Superior temporal gyrus (tissue), 1 donor: Measurements from ENCODE around the gene ARHGAP28.
A peak's percentile ranks its signal among the peaks of the same experiment; 100 is the strongest.

ENCODE experiments used
- DNase-seq: peaks from one replicate; pipeline ENCODE4 v3.0.0-alpha.2; 2016; ENCODE audit errors: extremely low spot score

The ARHGAP28 gene

DNA sequence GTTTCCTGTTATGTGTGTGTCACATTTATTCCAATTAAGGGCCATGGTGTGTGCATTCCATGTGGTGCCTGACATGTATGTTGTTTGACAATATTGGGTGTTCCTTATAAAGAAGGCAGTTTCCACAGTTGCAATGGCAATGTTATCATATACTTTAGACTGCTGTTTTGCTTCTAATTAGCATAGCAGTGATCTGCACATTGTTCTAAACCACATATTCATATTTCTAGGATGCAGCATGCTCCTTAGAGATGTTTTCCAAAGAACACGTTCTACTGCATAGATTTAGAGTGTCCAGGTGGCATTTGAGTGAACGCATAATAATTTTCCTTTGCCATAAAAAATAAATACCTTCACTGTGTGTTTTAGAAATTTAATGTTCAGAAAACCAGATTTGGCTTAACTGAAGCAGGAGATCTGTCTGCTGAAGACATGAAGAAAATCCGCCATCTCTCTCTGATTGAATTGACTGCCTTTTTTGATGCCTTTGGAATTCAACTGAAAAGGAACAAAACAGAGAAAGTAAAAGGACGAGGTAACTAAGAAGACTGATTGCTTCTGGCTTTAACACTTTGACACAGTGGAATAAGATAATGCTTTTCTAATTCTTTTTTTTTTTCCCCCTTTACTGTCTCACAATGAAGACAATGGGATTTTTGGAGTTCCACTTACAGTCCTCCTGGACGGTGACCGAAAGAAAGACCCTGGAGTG is 143.7 kb downstream of the ARHGAP28 start:
- no peak for DNase-seq

DNA sequence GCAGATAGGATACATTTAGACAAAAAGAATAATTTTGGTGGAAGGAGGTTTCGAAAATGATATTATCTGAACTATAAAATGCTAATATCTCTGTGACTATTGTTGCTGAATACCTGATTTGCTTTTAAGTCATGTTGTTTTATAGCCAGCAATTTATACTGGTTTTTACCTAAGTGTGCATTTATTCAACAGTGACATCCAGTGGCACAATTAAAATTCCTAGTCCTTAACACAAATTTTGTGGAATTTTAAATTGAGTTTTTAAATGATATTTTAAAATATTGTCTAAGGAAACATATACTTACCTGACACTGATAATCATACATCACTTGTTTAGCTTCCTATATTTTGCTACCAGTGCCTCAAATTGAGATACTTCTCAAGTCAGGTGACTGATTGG is 144.8 kb downstream of the ARHGAP28 start:
- DNase-seq = no peak

DNA sequence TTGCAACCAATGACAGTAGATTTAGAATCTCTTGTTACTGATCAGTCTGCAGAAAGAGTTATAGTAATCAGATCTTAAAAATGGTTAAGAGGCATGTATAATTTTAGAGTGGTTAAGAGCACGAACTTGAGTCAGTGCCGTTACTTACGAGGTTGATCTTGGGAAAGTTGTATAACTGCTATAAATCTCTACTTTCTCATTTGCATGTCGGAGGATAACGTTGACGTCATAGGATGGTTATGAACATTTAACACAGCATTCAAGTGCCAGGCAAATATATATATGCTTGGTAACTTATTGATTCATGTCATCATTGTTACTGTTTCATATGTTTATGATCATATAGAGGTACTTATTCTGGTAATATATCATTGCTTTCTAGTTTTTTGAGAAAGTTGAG is 146.2 kb downstream of the ARHGAP28 start:
- no peak for DNase-seq

DNA sequence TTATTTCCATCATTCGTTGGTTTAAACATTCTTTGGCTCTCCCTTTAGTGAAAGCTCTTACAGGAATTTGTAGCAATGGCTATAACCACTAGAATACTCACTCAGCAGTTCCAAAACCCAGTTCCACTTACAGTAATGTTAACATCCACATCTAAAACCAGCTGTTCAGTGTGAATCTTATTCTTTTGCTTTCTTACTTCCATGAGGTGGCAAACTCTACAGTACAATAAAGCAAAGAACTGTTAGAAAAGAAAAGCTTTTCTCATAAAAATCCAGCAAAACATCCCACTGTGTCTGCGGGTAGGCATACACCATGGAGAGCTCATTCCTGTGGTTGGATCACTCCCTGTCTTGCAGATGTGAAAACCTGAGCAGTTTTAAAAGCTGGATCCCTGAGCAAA is 147.1 kb downstream of the ARHGAP28 start:
- no peak for DNase-seq

DNA sequence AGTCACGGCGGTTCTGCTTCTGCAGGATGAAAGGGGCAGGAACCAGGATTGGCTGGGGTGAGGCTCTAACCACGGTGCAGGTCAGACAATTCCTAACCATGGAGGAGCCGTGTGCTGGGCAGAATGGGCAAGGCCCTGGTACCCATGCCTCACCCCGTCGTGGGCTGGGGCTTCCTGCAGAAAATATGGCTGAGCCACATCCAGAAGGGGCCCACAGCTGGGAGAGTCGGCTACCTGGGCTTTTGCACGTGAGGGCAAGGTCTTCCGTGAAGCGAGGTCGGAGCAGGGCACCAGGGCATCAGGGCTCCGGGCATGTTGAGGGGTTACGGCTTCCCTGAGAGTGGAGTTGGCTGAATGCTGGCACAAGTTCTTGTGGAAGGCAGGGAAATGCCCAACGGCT is 147.8 kb downstream of the ARHGAP28 start:
- DNase-seq = no peak

DNA sequence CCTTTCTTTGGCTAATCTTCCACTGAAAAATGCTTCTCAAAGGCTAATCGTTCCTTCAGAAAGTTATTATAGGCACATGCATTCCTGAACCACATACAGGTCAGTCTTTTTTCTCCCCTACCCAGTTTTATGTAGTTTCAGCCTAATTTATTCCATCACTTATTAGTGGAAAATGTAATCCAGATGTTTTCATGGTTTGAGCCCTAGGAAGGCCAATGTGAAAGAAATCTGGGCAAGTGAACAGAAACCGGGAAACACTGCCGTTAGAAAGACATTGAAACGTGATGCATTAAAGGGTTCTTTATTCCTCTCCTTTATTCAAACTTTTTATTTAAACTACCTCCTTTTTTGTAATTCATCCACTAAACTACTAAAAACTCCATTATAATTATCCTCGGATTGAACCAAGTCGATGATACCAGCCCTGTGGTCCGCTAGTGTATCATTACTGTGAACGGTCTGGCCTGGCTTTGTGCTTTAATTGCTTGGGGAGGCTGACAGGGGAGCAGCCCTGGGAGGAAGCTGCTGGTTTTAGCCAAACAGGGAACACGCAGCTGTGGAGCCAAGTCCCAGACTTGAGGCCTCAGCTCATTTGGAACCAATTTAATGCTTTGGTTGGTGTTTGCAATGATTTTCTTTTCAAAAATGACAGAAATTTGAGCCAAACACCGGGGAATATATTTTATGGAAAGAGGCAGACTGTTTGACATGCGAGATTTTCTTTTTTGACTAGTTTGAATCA is 149.2 kb downstream of the ARHGAP28 start:
- DNase-seq = no peak

DNA sequence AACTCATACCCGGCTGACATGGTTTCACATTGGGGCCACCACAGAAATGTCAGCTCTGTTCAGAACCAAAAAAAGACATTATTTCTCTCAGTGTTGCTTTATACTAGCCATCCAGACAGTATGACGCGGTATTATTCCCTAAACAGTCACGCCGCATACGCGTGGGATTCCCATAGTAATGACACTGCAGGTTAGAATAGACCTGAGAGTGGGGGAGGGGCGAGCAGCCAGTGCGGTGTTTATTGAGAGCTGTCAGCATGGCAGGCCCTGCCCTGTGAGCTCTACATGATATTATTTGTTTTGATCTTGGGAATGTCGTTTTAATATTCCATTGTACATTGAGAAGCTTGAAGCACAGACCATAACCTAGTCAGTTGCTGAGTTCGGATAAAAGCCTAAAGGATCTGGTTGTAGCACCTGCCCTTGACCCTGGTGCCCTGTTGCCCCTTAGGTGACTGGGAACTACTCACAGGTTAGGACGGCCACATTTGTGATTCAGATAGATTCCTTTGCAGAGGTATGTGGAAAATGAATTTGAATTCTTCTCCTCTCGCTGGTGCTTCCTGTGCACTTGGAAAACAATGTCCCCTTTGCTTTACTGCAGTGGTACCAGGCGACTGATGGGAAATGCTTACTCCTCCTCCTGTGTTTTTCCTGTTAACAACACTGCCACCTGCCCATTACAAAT is 150.1 kb downstream of the ARHGAP28 start:
- no peak for DNase-seq

DNA sequence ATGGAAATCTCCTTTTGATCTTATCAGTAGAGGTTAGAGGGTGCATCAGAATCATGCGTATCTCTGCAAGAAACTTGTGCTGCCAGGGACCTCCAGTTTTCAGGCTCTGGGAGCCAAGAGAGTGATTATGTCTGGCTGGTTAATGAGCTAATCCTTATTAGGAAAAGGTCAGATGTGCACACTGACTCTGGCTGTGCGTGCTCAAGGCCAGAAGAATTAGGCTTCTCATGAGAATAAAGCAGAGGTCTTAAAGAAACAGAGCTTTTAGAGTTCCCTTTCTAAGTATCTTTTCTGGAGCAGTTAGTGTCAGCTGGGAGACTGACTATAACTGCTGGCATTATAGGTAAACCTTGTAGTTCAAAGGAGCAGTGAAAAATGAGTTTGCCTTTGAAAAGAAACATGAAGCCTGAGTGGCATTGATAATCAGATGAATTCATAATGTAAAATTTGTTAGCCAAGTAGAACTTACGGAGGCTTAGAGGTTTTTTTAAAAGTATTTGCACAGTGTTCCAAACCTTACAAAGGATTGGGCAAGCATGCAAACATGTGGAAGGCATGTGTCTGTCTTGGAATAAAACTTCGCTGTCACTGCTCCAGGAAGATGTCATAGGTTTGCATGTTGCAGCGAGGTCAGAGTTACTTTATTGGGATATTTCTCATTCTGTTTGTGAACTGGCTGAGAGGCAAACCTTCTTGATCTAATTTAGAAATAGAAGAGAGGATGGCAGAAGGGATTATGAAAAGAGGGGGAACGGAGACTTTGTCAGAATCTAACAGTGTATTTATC is 151.7 kb downstream of the ARHGAP28 start:
- DNase-seq = no peak

DNA sequence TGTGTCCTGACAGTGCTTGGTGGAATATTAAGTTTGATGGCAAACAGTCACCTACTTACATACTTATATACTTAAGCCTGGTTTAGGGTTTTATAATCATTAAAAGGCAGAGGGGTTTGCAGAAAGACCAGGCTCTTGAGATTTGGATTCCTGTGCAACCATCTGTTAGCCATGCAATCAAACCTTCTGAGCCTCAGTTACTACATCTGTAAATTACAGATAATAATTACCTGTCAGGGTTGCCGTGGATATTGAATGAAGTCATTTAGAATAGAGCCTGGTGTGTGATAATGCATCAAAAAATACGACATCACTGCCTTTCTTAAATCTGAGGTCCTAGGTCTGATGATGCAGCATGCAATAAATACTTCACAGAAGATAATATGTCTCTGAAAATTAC is 152.9 kb downstream of the ARHGAP28 start:
- DNase-seq = no peak

DNA sequence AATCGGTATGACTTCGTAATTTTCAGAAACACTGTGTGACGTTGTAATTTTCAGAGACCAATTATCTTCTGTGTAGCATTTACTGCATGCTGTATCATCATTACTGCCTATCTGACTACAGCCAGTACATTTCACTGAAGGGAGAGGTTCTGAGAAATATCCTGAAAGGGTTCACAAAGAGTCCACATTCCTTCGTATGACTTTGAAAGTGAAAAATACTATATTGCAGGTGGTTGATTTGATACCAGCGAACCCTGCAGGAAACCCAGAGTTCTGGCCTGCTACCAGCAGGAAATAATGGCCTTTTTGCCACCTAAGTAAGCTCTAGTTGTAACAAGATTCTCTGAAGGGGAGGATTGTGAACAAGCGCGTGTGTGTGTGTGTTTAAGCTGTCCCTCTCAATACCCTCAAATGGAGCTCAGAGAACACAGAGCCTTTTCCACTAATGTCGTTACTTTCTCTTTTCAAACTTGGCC is 155.5 kb downstream of the ARHGAP28 start:
- DNase-seq = no peak

DNA sequence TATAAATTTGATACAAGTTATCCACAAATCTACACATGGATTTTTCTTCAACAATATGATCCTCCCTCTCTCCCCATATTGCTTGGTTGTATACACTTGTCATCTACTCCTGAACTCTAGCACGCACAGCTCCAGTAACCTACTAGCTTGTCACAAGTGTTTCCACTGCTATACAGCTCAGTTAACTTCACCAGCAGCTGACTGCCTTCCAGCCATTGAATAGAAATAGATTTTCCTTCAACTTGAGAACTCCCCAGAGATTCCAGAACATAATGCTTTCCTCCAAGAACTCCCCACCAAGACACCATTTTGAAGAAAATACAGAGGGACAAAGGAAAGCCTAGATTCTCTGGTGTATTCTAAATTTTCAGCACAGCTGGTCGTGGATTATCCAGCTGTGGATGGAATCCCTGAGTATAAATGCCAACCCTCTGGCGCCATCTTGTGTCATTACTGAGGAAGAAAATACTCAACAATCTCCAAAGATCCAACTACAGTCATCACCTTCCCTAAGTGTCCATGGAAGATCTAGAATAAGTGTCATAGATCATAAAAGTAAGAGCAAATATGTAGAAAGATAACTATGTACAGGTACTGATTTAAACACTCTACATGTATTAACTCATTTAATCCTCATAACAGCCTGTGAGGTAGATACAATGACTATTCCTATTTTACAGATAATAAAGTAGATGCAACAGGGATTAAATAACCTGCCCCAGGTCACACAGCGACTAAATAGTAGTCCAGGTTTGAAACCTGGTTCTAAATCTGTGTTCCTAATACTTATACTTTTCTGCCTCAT is 156.7 kb downstream of the ARHGAP28 start:
- DNase-seq = peak; percentile 90

DNA sequence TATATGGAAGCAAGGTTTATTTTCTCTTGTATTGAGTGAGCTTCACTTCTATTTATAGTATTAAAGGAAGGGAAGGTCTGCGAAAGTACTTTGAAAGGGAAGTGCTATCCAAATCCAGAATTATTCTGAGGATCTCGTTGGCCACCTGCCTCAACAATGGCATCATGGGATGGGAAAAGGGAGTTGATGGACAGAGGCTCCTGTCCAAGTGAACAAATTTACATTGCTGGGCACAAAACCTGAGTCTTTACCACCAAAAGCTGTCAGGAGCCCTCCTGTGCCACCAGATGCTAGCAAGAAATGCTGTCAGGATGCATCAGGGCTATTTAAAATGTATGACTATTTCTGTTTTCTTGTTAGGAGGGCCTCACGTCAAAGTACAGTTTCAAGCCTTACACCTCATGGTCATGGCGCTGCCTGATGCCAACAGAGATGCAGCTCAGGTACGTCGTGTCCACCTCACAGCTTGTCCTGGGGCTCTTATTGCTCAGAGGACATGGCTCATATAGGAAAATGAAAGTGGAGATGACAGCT is 157.3 kb downstream of the ARHGAP28 start:
- DNase-seq = no peak

DNA sequence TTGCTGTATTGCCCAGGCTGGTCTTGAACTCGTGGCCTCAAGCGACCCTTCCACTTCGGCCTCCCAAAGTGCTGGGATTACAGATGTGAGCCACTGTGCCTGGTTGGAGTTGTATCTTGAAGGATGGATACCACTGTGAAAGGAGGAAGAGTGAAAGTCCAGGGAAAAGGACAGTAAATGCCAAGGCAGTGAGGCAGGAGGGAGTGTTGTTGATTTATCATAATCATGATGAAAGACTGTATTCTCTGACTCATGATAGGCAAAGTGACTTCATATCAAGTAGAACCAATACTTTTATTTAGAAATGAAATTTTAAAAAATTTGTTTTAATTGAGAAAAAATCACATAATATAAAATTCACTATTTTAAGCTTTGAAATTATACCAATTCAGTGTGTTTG is 162.3 kb downstream of the ARHGAP28 start:
- no peak for DNase-seq

DNA sequence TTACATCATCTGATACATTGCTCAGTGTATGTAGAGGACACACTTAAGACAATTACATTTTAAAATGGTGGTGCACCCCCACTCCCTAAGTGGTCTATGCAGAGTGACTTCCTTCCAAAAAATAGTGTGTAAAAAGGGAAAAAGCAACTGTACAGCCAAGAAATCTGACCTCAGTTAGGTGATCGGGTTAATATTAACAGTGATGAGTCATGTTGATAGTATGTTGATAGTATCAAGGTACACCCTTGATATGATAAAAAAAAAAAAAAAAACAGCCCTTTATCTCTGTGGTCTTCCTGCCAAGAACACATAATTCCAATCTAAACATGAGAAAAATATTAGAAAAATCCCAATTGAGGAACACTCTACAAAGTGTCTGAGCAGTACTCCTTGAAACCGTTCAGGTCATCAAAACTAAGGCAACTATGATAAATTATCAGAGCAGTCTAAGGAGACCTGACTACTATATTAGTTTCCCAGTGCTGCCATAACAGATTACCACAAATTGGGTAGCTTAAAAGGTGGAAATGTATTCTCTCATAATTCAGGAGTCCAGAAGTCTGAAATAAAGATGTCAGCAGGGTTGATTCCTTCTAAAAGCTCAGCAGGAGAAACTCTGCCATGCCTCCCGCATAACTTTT is 171.9 kb downstream of the ARHGAP28 start:
- DNase-seq = no peak

DNA sequence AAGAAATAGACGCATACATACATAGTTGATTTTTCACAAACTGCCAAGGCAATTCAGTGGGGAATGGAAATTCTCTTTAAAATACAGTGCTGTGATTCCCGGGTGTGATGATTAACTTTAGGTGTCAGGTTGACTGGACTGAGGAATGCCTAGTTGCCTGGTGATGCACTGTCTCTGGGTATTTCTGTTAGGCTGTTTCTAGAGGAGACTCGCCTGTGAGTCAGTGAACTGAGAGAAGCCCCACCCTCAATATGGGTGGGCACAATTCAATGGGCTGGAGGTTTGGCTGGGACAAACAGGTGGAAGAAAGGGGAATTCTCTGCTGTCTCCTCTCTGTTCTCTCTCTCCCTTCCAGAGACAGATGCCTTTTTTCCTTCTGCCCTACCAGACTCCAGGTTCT is 187.6 kb downstream of the ARHGAP28 start:
- DNase-seq = no peak

DNA sequence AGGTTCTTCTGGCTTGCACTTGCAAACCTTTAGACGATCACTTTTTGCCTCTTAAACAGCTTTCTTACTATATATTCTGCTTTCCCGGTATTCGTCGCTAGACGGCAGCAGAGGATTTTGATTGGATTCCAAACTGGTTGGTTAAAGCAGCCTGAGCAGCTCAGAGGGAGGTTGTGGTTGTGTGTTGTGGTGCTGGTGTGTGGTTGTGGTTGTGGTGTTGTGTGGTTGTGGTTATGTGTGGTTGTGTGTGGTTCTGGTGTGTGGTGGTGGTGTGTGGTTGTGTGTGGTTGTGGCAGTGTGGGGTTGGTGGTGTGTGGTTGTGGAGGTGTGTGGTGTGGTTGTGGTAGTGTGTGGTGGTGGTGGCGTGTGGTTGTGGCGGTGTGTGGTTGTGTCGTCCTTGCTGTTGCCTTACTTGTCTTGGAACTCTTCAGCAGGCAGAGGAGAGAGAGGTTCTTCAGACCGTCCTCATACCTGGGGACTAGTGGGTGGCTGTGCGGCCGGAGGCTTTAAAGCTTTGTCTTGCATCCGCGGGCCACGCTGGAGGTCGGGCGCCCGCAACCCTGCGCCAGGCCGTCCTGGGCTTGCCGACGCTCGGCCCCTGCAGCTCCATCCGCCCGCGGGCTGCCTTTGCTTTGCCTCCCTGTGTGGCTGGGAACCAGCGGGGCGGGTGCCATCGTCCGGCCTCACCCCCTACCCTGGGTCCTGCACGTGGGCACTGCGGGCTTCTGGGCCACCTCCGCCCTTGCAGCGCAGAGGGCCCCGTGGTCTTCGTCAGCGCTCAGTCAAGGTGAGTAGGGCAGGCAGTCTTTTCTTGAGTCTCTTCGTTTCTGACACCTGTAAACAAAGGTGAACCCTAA is 190.8 kb downstream of the ARHGAP28 start:
- DNase-seq = peak; percentile 74

DNA sequence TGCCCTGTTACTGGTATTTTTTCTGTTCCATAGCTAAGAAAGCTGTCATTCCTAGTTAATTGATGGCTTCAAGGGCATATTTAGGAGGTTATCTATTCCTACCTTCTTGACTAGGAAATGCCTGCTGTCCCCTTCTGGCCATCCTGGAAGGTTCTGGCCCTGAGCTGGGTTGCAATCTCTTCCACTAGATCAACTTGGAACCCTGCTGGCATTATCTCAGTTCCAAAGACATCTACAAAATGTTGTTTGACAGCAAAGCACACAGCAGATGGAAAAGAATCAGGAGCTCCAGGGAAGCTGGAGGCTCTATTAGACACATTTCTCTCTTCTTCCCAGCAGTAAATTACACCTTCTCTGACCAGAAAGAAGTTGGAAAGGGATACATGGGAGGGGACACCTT is 192.1 kb downstream of the ARHGAP28 start:
- no peak for DNase-seq

DNA sequence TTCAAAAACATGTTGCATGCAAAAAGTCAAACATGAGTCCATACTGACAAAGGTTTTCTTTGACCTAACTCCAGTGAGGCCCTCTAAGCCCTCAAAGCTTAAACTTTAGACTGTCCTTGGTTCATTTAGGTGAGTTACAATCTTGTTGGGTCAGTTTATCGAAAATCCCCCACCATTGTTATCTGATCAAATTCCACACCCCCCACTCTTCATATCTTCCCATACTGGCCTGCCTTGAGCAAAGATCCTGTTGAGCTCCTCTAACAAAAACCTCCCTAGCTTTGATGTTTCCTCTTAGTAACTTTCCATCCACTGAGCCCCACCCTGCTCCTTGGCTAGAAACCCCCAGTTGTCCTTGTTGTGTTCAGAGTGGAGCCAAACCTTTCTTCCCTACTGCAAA is 193.7 kb downstream of the ARHGAP28 start:
- no peak for DNase-seq

DNA sequence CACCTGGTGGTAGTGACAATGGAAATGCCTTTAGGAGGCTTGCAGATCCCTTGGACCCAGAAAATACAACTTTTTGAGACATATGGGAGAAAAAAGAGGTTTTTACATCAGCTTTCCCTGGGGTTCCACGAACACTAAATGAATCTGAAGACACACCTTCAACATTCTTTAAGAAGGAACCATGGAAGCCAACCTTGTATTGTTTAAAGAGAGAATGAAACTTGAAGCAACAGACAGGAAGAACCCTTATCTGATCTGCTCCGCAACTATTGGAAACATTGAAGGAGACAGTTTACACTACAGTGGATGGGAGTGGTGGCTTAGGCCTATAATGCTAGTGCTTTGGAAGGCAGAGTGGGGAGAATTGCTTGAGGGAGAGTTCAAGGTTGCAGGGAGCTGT is 197.6 kb downstream of the ARHGAP28 start:
- DNase-seq = no peak
